Kidney glomerular epithelial cell (primary cell): ENCODE results near the gene ESYT2.

Source experiments
- DNase-seq: peaks from one replicate; lab custom pipeline; 2025; lab: John Stamatoyannopoulos, UW

Gene ESYT2

GRCh38 chr7:158805414-158805813, 23.9 kb downstream of the ESYT2 start:
- DNase-seq = no peak

- no peak for DNase-seq
Measured at GRCh38 chr7:158804335-158804734, 25.0 kb downstream of the ESYT2 start.

GRCh38 chr7:158803367-158803969, 25.8 kb downstream of the ESYT2 start:
- DNase-seq = no peak

GRCh38 chr7:158802535-158803366, 26.6 kb downstream of the ESYT2 start:
- peak; percentile 74 for DNase-seq

- no peak for DNase-seq
Measured at GRCh38 chr7:158798741-158799140, 30.6 kb downstream of the ESYT2 start.

- DNase-seq = no peak
Measured at GRCh38 chr7:158796667-158797066, 32.6 kb downstream of the ESYT2 start.

- DNase-seq = no peak
Measured at GRCh38 chr7:158795272-158795671, 34.0 kb downstream of the ESYT2 start.

- DNase-seq = no peak
Measured at GRCh38 chr7:158791107-158791506, 38.2 kb downstream of the ESYT2 start.

GRCh38 chr7:158789842-158790241, 39.5 kb downstream of the ESYT2 start:
- DNase-seq = no peak

GRCh38 chr7:158786898-158787297, 42.4 kb downstream of the ESYT2 start:
- DNase-seq = no peak

- DNase-seq = no peak
Measured at GRCh38 chr7:158784270-158784669, 45.0 kb downstream of the ESYT2 start.

GRCh38 chr7:158783595-158783994, 45.7 kb downstream of the ESYT2 start:
- no peak for DNase-seq

- DNase-seq = no peak
Measured at GRCh38 chr7:158782761-158783401, 46.4 kb downstream of the ESYT2 start.

GRCh38 chr7:158781974-158782664, 47.2 kb downstream of the ESYT2 start:
- DNase-seq = no peak

- DNase-seq = no peak
Measured at GRCh38 chr7:158781217-158781973, 47.9 kb downstream of the ESYT2 start.

GRCh38 chr7:158779061-158780000, 50.0 kb downstream of the ESYT2 start:
- DNase-seq = no peak

- no peak for DNase-seq
Measured at GRCh38 chr7:158778471-158778870, 50.8 kb downstream of the ESYT2 start.

- no peak for DNase-seq
Measured at GRCh38 chr7:158777793-158778192, 51.5 kb downstream of the ESYT2 start.

GRCh38 chr7:158776474-158776873, 52.8 kb downstream of the ESYT2 start:
- no peak for DNase-seq

- DNase-seq = no peak
Measured at GRCh38 chr7:158774952-158775351, 54.4 kb downstream of the ESYT2 start.

GRCh38 chr7:158772916-158773315, 56.4 kb downstream of the ESYT2 start:
- DNase-seq = no peak
